GM21423 (cell line): ENCODE measurements around the gene CD34.
A peak's percentile ranks its signal among the peaks of the same experiment; 100 is the strongest.

Experiments used
- ATAC-seq: cut with Tn5 transposase; IDR thresholded peaks from one replicate; pipeline ENCODE4 v1.9.1; 2021; ENCODE audit warnings: mild to moderate bottlenecking, moderate library complexity; ENCODE audit not compliant: unreplicated experiment

Gene CD34

DNA sequence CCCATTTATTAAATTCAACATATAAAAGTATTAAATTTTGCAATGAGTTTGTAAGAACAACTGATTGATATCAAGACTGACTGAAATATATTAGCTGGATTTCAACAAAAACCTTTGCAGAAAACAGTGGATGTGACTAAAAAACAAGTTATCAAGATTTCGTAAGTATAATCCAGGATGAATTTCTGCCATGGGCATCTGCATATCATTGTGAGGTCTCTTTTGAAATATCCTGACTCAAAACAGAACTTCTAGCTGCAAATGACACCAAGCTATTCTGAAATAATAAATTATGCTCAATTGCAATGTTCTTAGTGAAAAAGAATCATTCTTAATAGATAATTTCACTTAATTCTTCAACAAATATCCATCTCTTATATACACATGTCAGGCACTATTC is 52.6 kb downstream of the CD34 start:
- no peak for ATAC-seq

DNA sequence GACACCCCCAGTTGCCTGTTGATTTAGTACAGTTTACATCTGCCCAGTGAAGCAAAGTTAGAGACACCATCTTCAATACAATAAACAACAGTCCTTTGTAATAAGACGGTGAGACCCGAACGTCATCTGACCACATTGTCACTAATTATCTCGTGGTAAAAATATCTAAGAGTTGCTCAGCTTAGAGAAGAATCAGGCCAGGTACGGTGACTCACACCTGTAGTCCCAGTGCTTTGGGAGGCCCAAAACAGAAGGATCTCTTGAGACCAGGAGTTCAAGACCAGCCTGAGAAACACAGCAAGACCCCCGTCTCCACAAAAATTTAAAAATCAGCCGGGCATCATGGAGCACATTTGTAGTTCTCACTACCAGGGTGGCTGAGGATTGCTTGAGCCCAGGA is 53.5 kb downstream of the CD34 start:
- ATAC-seq: no peak

DNA sequence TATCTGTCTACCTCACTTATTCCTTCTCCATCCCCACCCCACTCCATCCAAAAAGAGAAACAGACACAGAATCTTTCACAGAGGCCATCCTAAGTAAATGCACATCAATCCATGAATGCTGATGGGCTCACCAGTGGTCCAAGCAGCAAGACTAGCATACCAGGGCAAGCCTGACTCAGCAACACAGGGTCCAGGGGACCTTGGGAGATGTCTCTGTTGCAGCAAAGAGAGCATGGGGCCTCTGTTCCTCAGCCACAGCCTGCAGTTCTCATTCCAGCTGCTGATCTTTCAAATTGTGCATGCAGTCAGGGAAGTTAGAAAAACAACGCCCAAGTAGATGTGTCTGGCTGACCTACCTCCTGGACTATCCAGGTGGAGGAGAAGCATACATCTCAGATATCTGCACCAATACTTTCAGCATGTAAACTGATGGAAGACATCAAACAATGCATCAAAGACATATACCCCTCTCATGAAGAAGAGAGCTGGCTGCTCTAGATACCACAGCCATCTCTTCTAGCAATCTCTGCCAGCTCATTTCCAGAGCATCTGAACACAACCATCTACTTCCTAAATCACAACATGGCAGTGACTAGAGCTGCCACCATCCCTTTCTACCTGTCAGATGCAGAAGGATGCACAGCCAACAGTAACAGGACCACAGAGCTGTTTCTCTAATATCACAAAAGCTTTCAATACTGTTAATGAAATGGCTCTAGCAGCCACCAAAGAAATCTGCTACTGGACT is 54.5 kb downstream of the CD34 start:
- ATAC-seq: no peak

DNA sequence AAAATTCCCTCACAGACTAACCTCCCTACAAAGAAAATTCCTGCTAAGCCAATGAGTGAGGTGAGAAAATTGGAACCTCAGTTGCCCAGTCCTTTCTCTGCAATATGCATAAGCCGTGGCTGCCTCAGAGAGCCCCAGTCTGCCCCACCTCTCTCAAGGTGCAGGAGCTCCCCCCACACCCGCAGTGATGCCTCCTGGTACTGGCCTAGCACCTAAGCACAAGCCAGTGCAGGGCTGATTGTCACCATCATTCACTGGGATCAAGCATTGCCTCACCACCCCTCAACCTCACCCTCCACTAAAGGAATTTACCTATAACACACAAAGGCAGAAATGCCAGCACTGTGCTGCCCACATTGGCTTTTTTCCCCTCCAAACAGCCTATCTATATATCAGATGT is 56.9 kb downstream of the CD34 start:
- no peak for ATAC-seq

DNA sequence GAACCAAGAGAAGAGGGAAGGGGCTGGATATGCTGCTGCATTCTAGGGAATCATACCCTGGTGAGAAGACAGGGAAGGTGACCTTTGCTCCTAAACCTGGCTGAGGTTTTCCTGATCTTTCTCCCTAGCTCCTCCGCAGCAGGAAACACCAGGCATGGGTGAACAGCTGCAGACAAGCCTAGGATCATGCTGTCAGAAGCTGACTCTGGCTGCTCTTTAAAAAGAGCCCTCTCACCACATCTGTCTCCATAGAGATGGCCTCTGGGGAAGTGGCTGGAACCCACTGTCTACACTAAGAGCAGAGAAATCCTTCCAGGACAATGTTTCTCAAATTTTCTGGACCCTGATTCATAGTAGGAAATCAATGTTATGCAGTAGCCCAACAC is 57.6 kb downstream of the CD34 start:
- no peak for ATAC-seq

DNA sequence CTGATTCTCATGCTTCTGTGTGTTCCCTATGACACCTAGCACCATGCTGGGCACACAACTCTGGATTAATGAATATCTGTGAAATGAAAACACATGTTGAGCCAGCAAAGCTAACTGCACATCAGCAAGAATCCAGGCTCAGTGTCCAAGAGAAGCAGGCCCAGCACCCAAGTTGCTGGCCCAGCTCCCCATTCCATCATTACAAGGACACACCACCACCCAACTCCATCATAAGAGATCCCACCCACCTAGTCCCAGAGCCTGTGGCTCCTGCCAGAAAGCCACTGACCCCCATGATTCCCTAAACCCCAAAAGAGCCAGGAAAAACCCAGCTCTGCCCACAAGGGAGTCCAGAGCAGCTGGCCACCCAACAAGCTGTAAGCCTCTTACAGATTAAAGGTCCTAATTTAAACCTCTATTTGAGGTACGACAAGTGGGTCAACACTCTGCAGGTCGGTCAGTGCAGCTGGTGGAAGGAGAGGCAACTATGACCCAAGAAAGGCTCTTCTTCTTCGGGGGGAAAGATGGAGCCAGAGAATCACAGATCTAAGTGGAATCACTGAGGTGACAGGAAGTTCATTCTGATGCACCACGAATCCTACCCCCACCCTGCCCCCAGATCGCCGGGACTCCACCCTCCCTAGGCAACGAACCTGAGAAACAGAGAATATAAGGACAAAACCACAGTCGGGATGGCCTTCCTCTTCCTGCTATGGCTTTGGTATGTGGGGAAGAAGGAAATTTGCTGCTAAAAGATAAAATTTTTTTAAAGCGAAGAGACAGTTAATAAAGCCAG is 58.2 kb downstream of the CD34 start:
- ATAC-seq: no peak

DNA sequence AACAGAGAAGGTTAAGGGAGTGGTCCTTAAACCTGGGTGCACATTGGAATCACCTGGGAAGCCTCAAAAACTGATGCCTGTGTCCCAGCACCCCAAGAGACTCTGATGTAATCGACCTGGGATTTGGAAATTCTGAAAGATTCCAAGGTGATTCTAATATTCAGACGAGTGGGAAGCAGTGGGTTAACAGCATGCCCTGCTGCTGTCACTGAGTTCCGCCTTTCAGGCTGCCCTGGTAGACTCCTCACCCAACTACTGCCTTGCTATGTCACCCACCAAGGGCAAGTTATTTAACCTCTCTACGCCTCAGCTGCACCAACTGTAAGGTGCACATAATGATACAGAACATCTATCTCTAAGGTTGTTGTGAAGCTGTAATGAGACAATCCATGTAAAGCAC is 59.2 kb downstream of the CD34 start:
- no peak for ATAC-seq

DNA sequence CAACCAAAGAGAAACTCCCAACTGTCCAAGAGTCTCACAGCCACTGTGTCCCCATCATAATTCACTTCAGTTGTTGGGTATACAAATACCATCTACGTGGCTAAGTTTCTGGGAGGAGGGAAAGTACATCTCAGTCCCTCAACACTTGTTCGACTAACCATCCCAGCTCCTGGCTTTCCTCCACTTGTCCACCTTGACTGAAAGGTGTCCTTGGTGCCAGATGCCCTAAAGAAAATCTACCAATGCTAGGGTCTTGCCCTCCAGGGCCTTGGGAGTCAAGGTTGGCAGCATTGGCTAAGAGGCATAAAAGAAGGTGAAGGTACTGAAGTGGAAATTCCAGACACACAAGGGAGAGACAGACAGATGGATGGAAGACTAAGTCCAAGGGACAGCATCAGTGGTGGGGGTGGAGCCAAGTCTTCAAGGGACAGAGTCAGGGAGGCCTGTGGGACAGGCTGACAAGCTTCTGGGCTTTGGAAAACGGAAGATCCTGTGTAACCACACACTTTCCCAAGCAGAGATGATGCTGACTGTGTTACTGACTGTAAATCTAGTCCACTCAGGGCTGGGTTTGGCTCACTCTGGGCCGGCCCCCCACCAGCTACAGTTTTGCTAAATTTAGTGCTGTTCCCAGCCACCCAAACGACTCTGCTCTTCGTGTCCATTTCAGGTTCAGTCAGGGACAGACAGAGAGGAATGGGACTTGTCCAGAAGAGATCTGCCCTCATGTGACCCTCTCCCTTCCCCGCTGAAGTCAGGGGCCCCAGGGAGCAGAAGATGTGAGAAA is 60.1 kb downstream of the CD34 start:
- no peak for ATAC-seq

DNA sequence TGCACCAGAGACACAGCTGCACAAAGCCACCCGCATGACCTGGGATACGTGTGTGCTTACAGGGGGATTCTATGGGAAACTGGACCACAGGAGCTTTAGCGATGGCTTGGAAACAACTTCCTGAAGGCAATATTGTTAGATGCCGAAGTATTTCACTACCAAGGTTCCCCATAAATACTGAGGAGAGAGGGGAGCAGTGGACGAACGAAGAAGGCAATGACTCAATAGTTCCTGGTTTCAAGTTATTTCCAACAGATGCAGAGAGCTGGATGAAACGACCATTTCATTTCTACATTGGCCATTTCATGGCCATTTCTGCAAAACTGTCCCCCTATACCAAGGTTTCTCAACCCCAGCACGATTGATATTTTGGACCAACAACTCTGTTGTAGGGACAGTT is 61.3 kb downstream of the CD34 start:
- no peak for ATAC-seq

DNA sequence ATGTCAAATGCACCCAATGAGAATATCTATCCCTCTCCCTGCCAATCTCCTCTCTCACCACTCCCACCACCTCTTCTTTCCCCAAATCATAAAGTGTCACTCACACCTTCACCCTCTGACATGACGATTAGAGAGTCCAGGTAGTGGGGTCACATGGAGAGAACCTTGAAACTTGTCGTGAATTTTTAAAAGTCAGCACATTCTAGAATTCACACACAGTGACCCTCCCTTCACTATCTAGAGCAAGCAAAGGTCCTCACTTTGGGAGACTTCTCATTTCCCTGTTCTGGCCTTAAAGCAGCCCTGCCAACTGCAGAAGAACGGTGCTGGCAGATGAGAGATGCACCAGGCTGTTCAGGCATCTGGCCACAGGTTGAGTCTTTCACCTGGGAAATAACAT is 61.9 kb downstream of the CD34 start:
- ATAC-seq: no peak

DNA sequence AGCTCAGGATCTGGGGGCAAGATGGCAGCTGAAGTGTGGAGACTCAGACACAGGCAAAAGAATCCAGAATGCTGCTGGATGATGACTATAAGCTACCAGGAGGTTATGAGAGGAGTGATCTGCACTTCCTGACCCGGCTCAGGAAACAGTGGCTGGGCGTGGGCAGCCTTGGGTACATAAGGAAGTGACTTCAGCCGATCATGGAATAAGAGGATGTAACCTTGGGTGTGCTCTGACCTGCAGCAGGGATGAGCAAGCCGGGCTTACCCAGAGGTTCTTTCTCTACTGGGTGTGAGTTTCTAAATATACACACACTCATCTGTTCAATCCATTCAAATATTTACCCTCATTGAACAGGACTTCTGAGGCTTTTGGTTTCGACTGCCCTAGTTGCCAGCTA is 62.7 kb downstream of the CD34 start:
- ATAC-seq: peak; percentile 50

DNA sequence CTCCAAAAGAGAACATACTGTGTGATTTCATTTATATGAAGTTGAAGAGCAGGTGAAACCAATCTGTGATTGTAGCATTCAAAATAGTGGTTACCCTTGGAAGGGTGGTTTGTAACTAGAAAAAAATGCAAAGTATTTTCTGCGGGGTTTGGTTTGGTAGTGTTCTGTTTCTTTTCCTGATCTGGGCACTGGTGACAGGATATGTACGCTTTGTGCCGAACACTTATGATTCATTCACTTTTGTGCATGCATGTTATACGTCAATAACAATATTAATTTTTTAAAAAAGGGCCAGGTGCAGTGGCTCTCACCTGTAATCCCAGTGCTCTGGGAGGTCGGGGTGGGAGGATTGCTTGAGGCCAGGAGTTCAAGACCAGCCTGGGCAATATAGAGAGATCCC is 63.8 kb downstream of the CD34 start:
- no peak for ATAC-seq

DNA sequence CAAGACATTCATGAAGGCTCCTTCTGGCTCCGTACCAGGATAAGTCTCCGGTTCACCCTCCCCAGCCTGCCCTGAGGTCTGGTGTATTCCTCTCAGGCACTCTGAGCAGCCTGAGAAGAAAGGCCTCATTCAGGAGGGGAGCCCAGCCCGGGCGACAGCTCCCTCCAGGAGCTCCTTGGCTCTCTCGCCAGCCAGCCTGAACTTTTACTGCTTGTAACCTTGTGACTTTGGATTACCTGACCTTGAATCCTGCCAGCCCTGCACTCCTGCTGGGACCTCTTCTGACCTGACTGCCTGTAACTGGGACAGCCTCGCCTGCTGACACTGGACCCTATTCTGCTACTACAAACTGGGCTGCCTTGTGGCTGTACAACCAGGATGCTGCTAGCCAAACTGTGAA is 65.8 kb downstream of the CD34 start:
- no peak for ATAC-seq

DNA sequence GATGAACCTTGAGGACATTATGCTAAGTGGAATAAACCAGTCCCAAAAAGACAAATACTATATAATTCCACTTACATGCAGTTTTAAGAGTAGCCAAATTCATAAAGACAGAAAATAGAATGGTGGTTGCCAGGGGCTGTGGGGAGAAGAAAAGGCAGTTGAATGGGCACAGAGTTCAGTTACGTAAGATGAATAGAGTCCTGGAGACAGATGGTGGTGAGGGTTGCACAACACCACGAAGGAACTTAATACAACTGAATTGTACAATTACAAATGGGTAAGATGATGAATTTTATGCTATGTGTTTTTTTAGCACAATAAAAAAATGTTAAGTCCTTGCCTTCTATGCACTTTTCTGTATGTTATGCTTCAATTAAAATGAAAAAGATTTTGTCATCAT is 66.6 kb downstream of the CD34 start:
- ATAC-seq: no peak

DNA sequence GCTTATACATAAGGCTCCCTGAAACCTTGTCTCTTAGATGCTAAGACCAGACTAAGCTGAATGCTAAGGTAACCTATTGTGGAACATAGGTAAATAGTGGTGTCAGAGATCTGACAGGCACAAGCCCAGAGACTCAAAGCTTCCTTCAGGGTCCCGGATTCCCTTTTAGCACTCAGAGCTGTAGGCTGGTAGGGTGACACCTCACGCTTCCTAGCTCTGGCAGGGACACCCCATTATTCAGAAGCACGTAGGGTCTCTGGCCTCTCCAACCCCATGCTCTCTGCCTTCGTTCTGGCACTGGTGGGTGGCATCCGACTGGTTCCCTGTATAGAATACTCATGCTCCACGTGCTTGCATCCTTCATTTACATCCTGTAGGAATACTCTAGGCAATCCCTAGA is 68.4 kb downstream of the CD34 start:
- no peak for ATAC-seq

DNA sequence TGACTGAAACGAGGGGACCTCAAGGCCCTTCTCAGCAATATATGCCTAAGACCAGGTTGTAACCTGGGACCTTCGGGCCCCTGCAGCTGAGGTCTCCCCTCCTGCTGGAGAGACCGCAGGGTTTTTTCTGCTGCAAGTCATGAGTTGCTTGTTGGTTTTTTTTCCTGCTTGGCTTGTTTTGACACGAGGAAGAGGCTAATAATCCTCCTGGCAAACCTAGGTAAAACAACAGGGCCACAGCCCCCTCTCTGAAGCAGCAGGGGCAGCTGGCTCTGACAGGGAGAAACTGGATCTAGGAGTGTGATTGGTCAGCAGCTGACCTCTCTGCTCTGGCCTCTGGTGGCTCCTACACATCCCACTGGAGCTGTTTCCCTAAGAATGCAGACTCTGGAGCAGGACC is 69.0 kb downstream of the CD34 start:
- ATAC-seq: no peak

DNA sequence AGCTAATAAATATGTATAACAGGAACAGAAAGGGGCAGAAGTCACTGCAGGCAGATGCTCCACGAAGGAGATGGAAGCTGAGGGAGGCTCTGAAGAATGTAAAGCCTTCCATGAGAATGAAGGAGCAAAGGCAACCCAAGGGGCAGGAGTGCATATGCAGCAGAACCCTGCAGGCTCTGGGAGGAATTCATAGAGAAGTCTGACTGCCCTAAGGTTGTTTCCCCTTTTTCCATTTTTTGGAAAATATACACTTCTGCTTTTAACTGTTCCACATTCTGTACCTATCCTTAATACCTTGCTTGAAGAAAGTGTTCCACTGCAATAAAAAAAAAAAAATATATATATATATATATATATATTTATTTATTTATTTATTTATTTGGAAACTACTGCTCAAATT is 69.6 kb downstream of the CD34 start:
- ATAC-seq: no peak

DNA sequence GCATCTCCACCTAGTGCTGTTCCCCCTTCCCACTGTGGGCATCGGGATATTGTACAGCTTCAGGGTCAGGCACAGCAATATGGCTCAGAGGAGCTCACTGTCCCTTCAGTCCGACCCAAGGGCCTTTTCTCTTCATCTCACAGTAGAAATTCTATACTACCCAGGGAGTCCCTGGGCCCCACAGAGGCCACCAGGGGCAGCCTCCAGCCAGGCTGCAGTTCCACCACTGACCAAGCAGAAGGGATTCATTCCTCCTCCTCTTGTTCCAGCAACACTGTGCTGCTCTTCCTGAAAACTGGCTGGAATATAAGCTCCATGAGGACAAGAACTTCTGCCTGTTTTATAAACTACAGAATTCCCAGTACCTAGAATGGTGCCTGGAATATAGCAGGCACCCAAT is 70.5 kb downstream of the CD34 start:
- no peak for ATAC-seq

DNA sequence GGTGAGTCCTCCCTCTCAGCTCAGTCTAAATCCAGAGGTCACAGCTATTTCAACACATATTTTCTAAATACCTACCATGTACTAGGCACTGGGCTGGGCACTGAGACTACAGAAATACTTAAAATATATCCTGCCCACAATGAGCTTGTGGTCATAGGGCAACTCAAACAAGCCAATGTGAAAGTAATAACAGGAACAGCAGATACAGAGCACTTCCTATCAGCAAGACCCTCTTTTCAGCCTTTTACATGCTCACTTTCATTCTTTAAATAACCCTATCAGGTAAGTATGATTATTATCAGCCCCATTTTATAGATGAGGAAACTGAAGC is 71.9 kb downstream of the CD34 start:
- no peak for ATAC-seq

DNA sequence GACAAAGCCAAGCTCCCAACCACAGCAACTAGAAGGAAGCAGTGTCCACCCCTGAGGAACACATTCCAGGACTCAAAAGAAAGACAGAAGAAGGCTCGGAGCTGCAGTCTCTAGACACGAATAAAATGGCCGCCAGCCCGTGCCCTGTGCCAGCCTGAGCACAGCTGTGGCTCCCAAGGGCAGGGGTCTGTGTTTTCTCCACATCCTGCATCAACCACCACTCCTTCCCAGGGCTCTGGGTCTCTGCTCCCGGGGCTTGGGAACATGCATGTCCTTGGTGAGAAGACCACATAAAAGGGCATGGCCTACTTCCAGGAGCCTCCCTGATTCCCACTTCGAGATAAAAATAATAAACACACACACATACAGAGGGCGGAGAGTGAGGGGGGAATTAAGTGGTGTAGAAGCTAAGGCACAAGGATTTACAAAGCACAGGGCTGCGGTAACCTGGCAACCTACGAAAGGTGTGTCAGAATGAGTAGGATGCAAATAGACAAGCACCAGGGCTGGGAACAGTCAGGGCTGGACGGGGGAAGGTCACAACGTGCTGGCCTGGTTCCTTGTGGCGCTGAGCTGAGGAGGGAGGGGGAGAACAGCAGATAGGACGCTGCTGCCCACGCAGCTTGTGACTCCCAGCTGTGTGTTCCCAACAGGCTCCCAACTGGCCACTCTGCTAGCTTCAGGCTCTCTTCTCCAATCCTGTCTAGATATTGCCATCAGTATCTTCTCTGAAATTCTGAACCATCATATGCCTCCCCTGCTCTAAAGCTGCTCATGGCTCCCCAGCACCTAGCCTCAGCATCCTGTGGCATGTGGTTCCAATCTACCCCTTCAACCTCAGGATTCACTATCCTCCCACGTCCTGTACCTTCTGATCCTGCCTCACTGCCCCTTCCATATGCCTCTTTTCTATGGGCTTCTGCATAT is 72.5 kb downstream of the CD34 start:
- no peak for ATAC-seq

DNA sequence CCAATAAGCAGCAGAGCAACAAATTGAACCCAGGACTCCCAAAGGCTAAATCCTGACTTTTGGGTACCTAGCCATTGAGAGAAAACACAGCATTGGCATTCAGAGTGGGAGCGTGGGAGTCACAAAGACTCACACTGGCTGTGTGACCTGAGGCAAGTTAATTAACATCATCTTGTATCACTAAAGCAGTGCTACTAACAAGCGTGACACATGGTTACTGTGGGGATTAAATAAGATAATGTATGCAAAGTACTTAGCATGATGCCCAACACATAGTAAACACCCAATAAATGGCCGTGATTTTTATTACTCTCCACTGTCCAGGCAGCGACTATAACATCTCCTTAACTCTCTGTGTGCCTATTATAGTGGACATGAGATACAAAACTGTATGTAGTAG is 73.3 kb downstream of the CD34 start:
- no peak for ATAC-seq
